CD14-positive monocyte (primary cell): ENCODE data around the gene COMMD8. TPM values are rescaled to one million over a fixed set of nuclear protein-coding genes. Genes with fewer than 3 reads are reported as not detected.

Experiments used
- DNase-seq, 3 donors: peaks; one replicate each; pipeline ENCODE4 v3.0.0-alpha.2; 2011 to 2022
- H2AFZ ChIP-seq: 2 replicates; pipeline ENCODE4 v1.6.0; 2012; ENCODE audit warnings: mild to moderate bottlenecking, low read depth, low read length, inconsistent platforms; ENCODE audit not compliant: insufficient read depth, poor library complexity, severe bottlenecking
- H3K27ac ChIP-seq, 2 donors: 1 replicate in 1 of 2; 2 replicates in 1 of 2; pipeline ENCODE4 v1.5.1; 2012 to 2013; ENCODE audit warnings: low read length in 2 of 2, control low read depth in 1 of 2, inconsistent platforms in 1 of 2, low read depth in 1 of 2, mild to moderate bottlenecking in 1 of 2
- H3K27me3 ChIP-seq, 2 donors: one replicate each; pipeline versions ENCODE4 v1.6.0 to v1.6.1; 2011 to 2013; ENCODE audit warnings: low read length in 2 of 2; ENCODE audit not compliant: control insufficient read depth in 2 of 2, insufficient read depth in 2 of 2
- H3K36me3 ChIP-seq, 2 donors: replicated peaks in 1 of 2; 1 replicate in 1 of 2; 2 replicates in 1 of 2; pipeline versions ENCODE4 v1.5.1 to v1.6.1; 2012 to 2013; ENCODE audit warnings: low read length in 2 of 2, control low read depth in 1 of 2, inconsistent platforms in 1 of 2, mild to moderate bottlenecking in 1 of 2; ENCODE audit not compliant: insufficient read depth in 2 of 2, control insufficient read depth in 1 of 2
- H3K4me1 ChIP-seq, 2 donors: 1 replicate in 1 of 2; 2 replicates in 1 of 2; pipeline versions ENCODE4 v1.5.1 to v1.6.1; 2012 to 2013; ENCODE audit warnings: low read length in 2 of 2, control low read depth in 1 of 2, inconsistent platforms in 1 of 2, mild to moderate bottlenecking in 1 of 2, moderate library complexity in 1 of 2; ENCODE audit not compliant: insufficient read depth in 2 of 2, control insufficient read depth in 1 of 2
- H3K4me2 ChIP-seq: replicated peaks from 2 replicates; pipeline ENCODE3; 2012; ENCODE audit warnings: low read length, moderate library complexity, mild to moderate bottlenecking; ENCODE audit not compliant: poor library complexity, severe bottlenecking; ENCODE audit errors: extremely low read depth
- H3K4me3 ChIP-seq, 3 experiments: fragments of 200-600 bp in 1 of 3; sonication (generic) in 1 of 3; replicated peaks in 1 of 3; 1 replicate in 2 of 3; 2 replicates in 1 of 3; pipeline ENCODE4 v1.5.1; 2011 to 2013; ENCODE audit warnings: low read length in 3 of 3, mild to moderate bottlenecking in 3 of 3, control low read depth in 2 of 3, low read depth in 2 of 3, inconsistent platforms in 1 of 3, moderate library complexity in 1 of 3
- H3K79me2 ChIP-seq: 2 replicates; pipeline ENCODE4 v1.6.0; 2012; ENCODE audit warnings: mild to moderate bottlenecking, control low read depth, inconsistent platforms, low read length, moderate library complexity; ENCODE audit not compliant: insufficient read depth
- H3K9ac ChIP-seq: 2 replicates; pipeline ENCODE4 v1.6.0; 2017; ENCODE audit warnings: low read length, mild to moderate bottlenecking; ENCODE audit not compliant: insufficient read depth, poor library complexity, severe bottlenecking
- H3K9me3 ChIP-seq, 2 donors: replicated peaks in 1 of 2; 1 replicate in 1 of 2; 2 replicates in 1 of 2; pipeline versions ENCODE4 v1.5.1 to v1.6.1; 2012 to 2013; ENCODE audit warnings: low read length in 2 of 2, control low read depth in 1 of 2; ENCODE audit not compliant: control insufficient read depth in 1 of 2, insufficient read depth in 1 of 2
- H4K20me1 ChIP-seq: 2 replicates; pipeline ENCODE4 v1.6.0; 2012; ENCODE audit warnings: mild to moderate bottlenecking, low read length, control low read depth, moderate library complexity; ENCODE audit not compliant: insufficient read depth
- H3K27ac Mint-ChIP-seq, 7 donors: one replicate each; pipeline ENCODE4 v1.8.0; 2020; ENCODE audit warnings: mild to moderate bottlenecking in 7 of 7, mixed read lengths in 7 of 7, moderate library complexity in 6 of 7, inconsistent platforms in 2 of 7
- H3K27me3 Mint-ChIP-seq, 3 donors: one replicate each; pipeline ENCODE4 v1.8.0; 2021 to 2022; ENCODE audit warnings: low read depth in 3 of 3, mild to moderate bottlenecking in 3 of 3, mixed read lengths in 3 of 3, moderate library complexity in 3 of 3, inconsistent platforms in 1 of 3
- H3K36me3 Mint-ChIP-seq, 2 donors: one replicate each; pipeline ENCODE4 v1.8.0; 2020; ENCODE audit warnings: mixed read lengths in 2 of 2, inconsistent platforms in 1 of 2, mild to moderate bottlenecking in 1 of 2
- H3K4me1 Mint-ChIP-seq: one replicate; pipeline ENCODE4 v1.8.0; 2020; ENCODE audit warnings: mild to moderate bottlenecking, mixed read lengths
- H3K4me3 Mint-ChIP-seq, 2 donors: one replicate each; pipeline ENCODE4 v1.8.0; 2020; ENCODE audit warnings: mild to moderate bottlenecking in 2 of 2, mixed read lengths in 2 of 2, moderate library complexity in 1 of 2
- H3K9me3 Mint-ChIP-seq, 7 donors: one replicate each; pipeline ENCODE4 v1.8.0; 2020 to 2022; ENCODE audit warnings: mixed read lengths in 7 of 7, mild to moderate bottlenecking in 6 of 7, moderate library complexity in 6 of 7, inconsistent platforms in 2 of 7
- CTCF ChIP-seq: fragments of 200-600 bp; IDR thresholded peaks from one replicate; pipeline ENCODE4 v1.8.0; 2022; ENCODE audit warnings: antibody characterized with exemption, mild to moderate bottlenecking
- WGBS: methylation state at CpG from one replicate; pipeline ENCODE4 v1.1.5; 2013; ENCODE audit warnings: missing lambda C conversion rate; ENCODE audit not compliant: insufficient coverage; 5-methylcytosine and 5-hydroxymethylcytosine counted together
- intact Hi-C, 2 donors: fragments of 100-400 bp; cut with micrococcal nuclease; formaldehyde crosslinking; loops; one replicate each; pipeline versions ENCODE4 v1.15.0 to v1.15.1; 2023
- polyA plus RNA-seq, 3 donors: library from polyadenylated mRNA; depleted of rRNA in 1 of 3; unstranded in 2 of 3; stranded (reverse) in 1 of 3; fragments of 300-500 nt in 2 of 3; fragments of >200 nt in 1 of 3; fragmentation: Illumina TruSeq in 2 of 3; gene quantifications; 1 replicate in 2 of 3; 2 replicates in 1 of 3; pipeline ENCODE4 v1.2.3, GENCODE V29; 2012 to 2021

COMMD8 gene
- polyA plus RNA-seq, 3 donors: 11.5 to 90.8 (median 71.8) TPM

GRCh38 chr4:47469951-47470350 is 6.4 kb upstream of the COMMD8 start:
- Histone ChIP-seq H3K9me3 (no peaks in the 10 kb centered on the region), H3K4me1 (peaks cover 15 to 36% of the 10 kb centered on the region in 2 donors), H3K27me3 (no peaks in the 10 kb centered on the region), H3K79me2 (no peaks in the 10 kb centered on the region), H3K4me2 (no peak overlapping the region), H3K9ac (no peak overlapping the region), H2AFZ (no peak overlapping the region), H4K20me1 (no peaks in the 10 kb centered on the region), H3K4me3 (no peak overlapping the region), H3K36me3 (no peaks in the 10 kb centered on the region), H3K27ac (no peak overlapping the region)
- TF ChIP-seq CTCF: no peak
- Mint-ChIP-seq H3K4me1 (peaks cover 37% of the 10 kb centered on the region), H3K27me3 (no peaks in the 10 kb centered on the region), H3K36me3 (no peaks in the 10 kb centered on the region), H3K9me3 (peaks cover 0 to 2% (median 0%) of the 10 kb centered on the region in 7 donors), H3K27ac (no peak overlapping the region), H3K4me3 (no peak overlapping the region)
- DNase-seq: no peak
- WGBS: no CpG with 5 or more reads among the region's 3 CpGs
- intact Hi-C loops: no loop called here

- H3K4me3 ChIP-seq: no peak overlapping the region
- H4K20me1 ChIP-seq: no peaks in the 10 kb centered on the region
- H3K27ac Mint-ChIP-seq: no peak overlapping the region
- intact Hi-C loops: no loop called here
- TF ChIP-seq CTCF: no peak
- no peaks in the 10 kb centered on the region for H3K79me2 ChIP-seq
- H3K4me2 ChIP-seq: no peak overlapping the region
- H3K36me3 Mint-ChIP-seq: no peaks in the 10 kb centered on the region
- no peak overlapping the region for H3K9ac ChIP-seq
- no peaks in the 10 kb centered on the region for H3K27me3 ChIP-seq
- H3K27me3 Mint-ChIP-seq: no peaks in the 10 kb centered on the region
- no peaks in the 10 kb centered on the region for H3K36me3 ChIP-seq
- no CpG with 5 or more reads among the region's 6 CpGs for WGBS
- peaks cover 21 to 41% of the 10 kb centered on the region in 2 donors for H3K4me1 ChIP-seq
- H3K9me3 Mint-ChIP-seq: peaks cover 0 to under 1% (median 0%) of the 10 kb centered on the region in 7 donors
- peaks cover 34% of the 10 kb centered on the region for H3K4me1 Mint-ChIP-seq
- no peak for DNase-seq
- H3K27ac ChIP-seq: no peak overlapping the region
- no peaks in the 10 kb centered on the region for H3K9me3 ChIP-seq
- H2AFZ ChIP-seq: no peak overlapping the region
- H3K4me3 Mint-ChIP-seq: no peak overlapping the region
Observed at GRCh38 chr4:47468706-47469365, 5.3 kb upstream of the COMMD8 start.
